BE2C (cell line): ENCODE measurements around the gene PPP6R2.

ENCODE experiments used
- DNase-seq: peaks from one replicate; pipeline ENCODE4 v3.0.0-alpha.2; 2020
- H3K27me3 ChIP-seq: fragments of 250-450 bp; sonication (Bioruptor Pico); 2 replicates; pipeline ENCODE4 v1.5.1; 2020; ENCODE audit warnings: mild to moderate bottlenecking
- H3K36me3 ChIP-seq: fragments of 250-450 bp; sonication (Bioruptor Pico); 2 replicates; pipeline ENCODE4 v1.5.1; 2020; ENCODE audit warnings: mild to moderate bottlenecking
- H3K4me1 ChIP-seq: fragments of 250-450 bp; sonication (Bioruptor Pico); 2 replicates; pipeline ENCODE4 v1.5.1; 2020
- H3K4me3 ChIP-seq: 2 replicates; pipeline ENCODE4 v1.5.1; 2011; ENCODE audit warnings: low read depth, low read length
- H3K9me3 ChIP-seq: fragments of 250-450 bp; sonication (Bioruptor Pico); 2 replicates; pipeline ENCODE4 v1.5.1; 2020
- CTCF ChIP-seq: IDR thresholded peaks from 2 replicates; pipeline ENCODE4 v1.5.1; 2012; ENCODE audit warnings: mild to moderate bottlenecking, low read depth, low read length

The PPP6R2 gene

GRCh38 chr22:50460938-50461337 is 117.8 kb downstream of the PPP6R2 start:
- Histone ChIP-seq H3K27me3 (no peaks in the 10 kb centered on the region), H3K4me3 (no peak overlapping the region), H3K36me3 (peaks cover 79% of the 10 kb centered on the region), H3K9me3 (no peaks in the 10 kb centered on the region), H3K4me1 (no peaks in the 10 kb centered on the region)
- no peak for DNase-seq
- no peak for TF ChIP-seq CTCF

- Histone ChIP-seq H3K4me1 (no peaks in the 10 kb centered on the region), H3K36me3 (peaks cover 82% of the 10 kb centered on the region)
- TF ChIP-seq CTCF: no peak
Measured at GRCh38 chr22:50461536-50461935, 118.4 kb downstream of the PPP6R2 start.

GRCh38 chr22:50461979-50462540 is 118.9 kb downstream of the PPP6R2 start:
- Histone ChIP-seq H3K27me3 (no peaks in the 10 kb centered on the region), H3K4me1 (no peaks in the 10 kb centered on the region)

More at GRCh38 chr22:50461536-50461935, 118.4 kb downstream of the PPP6R2 start:
- H3K9me3 ChIP-seq: no peaks in the 10 kb centered on the region
- no peaks in the 10 kb centered on the region for H3K27me3 ChIP-seq
- DNase-seq: no peak
- H3K4me3 ChIP-seq: no peak overlapping the region

GRCh38 chr22:50463188-50463900 is 120.2 kb downstream of the PPP6R2 start:
- no peak for TF ChIP-seq CTCF
- Histone ChIP-seq H3K27me3 (no peaks in the 10 kb centered on the region), H3K9me3 (no peaks in the 10 kb centered on the region), H3K36me3 (peaks cover 83% of the 10 kb centered on the region), H3K4me3 (no peak overlapping the region), H3K4me1 (no peaks in the 10 kb centered on the region)
- no peak for DNase-seq

More at GRCh38 chr22:50461979-50462540, 118.9 kb downstream of the PPP6R2 start:
- Histone ChIP-seq H3K9me3 (no peaks in the 10 kb centered on the region), H3K4me3 (no peak overlapping the region), H3K36me3 (peaks cover 82% of the 10 kb centered on the region)
- TF ChIP-seq CTCF: no peak
- DNase-seq: no peak

GRCh38 chr22:50464451-50464850 is 121.3 kb downstream of the PPP6R2 start:
- no peaks in the 10 kb centered on the region for H3K27me3 ChIP-seq
- peaks cover 72% of the 10 kb centered on the region for H3K36me3 ChIP-seq
- H3K9me3 ChIP-seq: no peaks in the 10 kb centered on the region
- no peak for TF ChIP-seq CTCF
- no peaks in the 10 kb centered on the region for H3K4me1 ChIP-seq
- no peak overlapping the region for H3K4me3 ChIP-seq
- DNase-seq: no peak
